PC-3 (cell line): Measurements from ENCODE around the gene PPP1R12B. TPM values are rescaled to one million over a fixed set of nuclear protein-coding genes. Genes with fewer than 3 reads are reported as not detected.
"Not testable (repeated sequence)": the region's sequence is repeated elsewhere in the genome, so short reads cannot be mapped to it uniquely, and the experiment has no call there.

Experiments used
- ATAC-seq: fragments of 200-7000 bp; cut with Tn5 transposase; 2 replicates; pipeline ENCODE4 v1.9.1; 2020; ENCODE audit warnings: mild to moderate bottlenecking, moderate library complexity
- BruUV-seq: library from RNA; stranded (reverse); fragments of 400-500 nt; replicated peaks from 2 replicates; lab custom pipeline; 2021; lab: Mats Ljungman, UMichigan
- CTCF ChIA-PET: fragments of 300-600 bp; sonication (Branson Sonifier 250); formaldehyde crosslinking; loops from one replicate; lab custom pipeline; 2022; ENCODE audit warnings: antibody characterized with exemption; lab: Charles Lee
- POLR2A ChIA-PET: fragments of 300-600 bp; sonication (Branson Sonifier 250); formaldehyde crosslinking; loops from one replicate; lab custom pipeline; 2022; ENCODE audit warnings: antibody characterized with exemption; ENCODE audit not compliant: unreplicated experiment; lab: Charles Lee
- DNase-seq: peaks from one replicate; pipeline ENCODE4 v3.0.0-alpha.2; 2015
- H2AFZ ChIP-seq: fragments of 300-600 bp; sonication (generic); 2 replicates; pipeline ENCODE4 v1.6.0; 2016; ENCODE audit warnings: antibody characterized with exemption, low read length
- H3F3A ChIP-seq: fragments of 300-600 bp; sonication (generic); one replicate; pipeline ENCODE4 v1.6.0; 2017; ENCODE audit warnings: antibody characterized with exemption, low read length, control low read depth, mild to moderate bottlenecking; ENCODE audit not compliant: unreplicated experiment
- H3K27ac ChIP-seq: fragments of 300-600 bp; sonication (generic); 2 replicates; pipeline ENCODE4 v1.5.1; 2016; ENCODE audit warnings: mild to moderate bottlenecking, low read length
- H3K27me3 ChIP-seq: fragments of 300-600 bp; sonication (generic); 2 replicates; pipeline ENCODE4 v1.6.1; 2016; ENCODE audit warnings: low read length, mixed read lengths
- H3K36me3 ChIP-seq: fragments of 300-600 bp; sonication (generic); 2 replicates; pipeline ENCODE4 v1.6.1; 2016; ENCODE audit warnings: low read depth, mixed run types, low read length, mixed read lengths
- H3K4me1 ChIP-seq: fragments of 300-600 bp; sonication (generic); 2 replicates; pipeline ENCODE4 v1.5.1; 2016; ENCODE audit warnings: low read length; ENCODE audit not compliant: insufficient read depth
- H3K4me2 ChIP-seq: fragments of 300-600 bp; sonication (generic); 2 replicates; pipeline ENCODE4 v1.6.0; 2016; ENCODE audit warnings: low read length
- H3K4me3 ChIP-seq: fragments of 300-600 bp; sonication (generic); 2 replicates; pipeline ENCODE4 v1.5.1; 2016; ENCODE audit warnings: mild to moderate bottlenecking, low read length, mixed read lengths
- H3K79me2 ChIP-seq: fragments of 300-600 bp; sonication (generic); 2 replicates; pipeline ENCODE4 v1.6.1; 2017; ENCODE audit warnings: low read length, mixed read lengths
- H3K9ac ChIP-seq: fragments of 300-600 bp; sonication (generic); 2 replicates; pipeline ENCODE4 v1.6.0; 2016; ENCODE audit warnings: mild to moderate bottlenecking, low read length
- H3K9me2 ChIP-seq: fragments of 300-600 bp; sonication (generic); replicated peaks from 2 replicates; pipeline ENCODE4 v1.6.1; 2016; ENCODE audit warnings: mixed run types, low read length, mixed read lengths
- H3K9me3 ChIP-seq: fragments of 300-600 bp; sonication (generic); 2 replicates; pipeline ENCODE4 v1.6.1; 2016; ENCODE audit warnings: low read length, mixed read lengths
- H4K20me1 ChIP-seq: fragments of 300-600 bp; sonication (generic); 2 replicates; pipeline ENCODE4 v1.6.1; 2016; ENCODE audit warnings: low read length, mixed read lengths
- EZH2 ChIP-seq: fragments of 300-600 bp; sonication (generic); IDR thresholded peaks from one replicate; pipeline ENCODE4 v1.6.1; 2017; ENCODE audit warnings: antibody characterized with exemption, mild to moderate bottlenecking, low read length; ENCODE audit not compliant: unreplicated experiment
- EZH2phosphoT487 ChIP-seq: fragments of 300-600 bp; sonication (generic); IDR thresholded peaks from 2 replicates; pipeline ENCODE4 v1.6.1; 2018; ENCODE audit warnings: mild to moderate bottlenecking, antibody characterized with exemption, low read length, borderline replicate concordance
- intact Hi-C: fragments of 100-400 bp; cut with micrococcal nuclease; formaldehyde crosslinking; loops from 2 replicates; pipeline ENCODE4 v1.9.0; 2023
- total RNA-seq: library from RNA; depleted of rRNA; stranded (reverse); fragments of >200 nt; gene quantifications from 2 replicates; pipeline ENCODE4 v1.2.3, GENCODE V29; 2014
- TF ChIP-seq, protein P1 (sequence below): fragments of 300-600 bp; sonication (generic); conservative IDR thresholded peaks from 2 replicates; pipeline ENCODE4 v1.5.1; 2017; ENCODE audit warnings: antibody characterized with exemption, low read depth, mild to moderate bottlenecking, low read length

The PPP1R12B gene
- total RNA-seq, 1 experiment from 2014 or later, result 2.0 TPM

DNA sequence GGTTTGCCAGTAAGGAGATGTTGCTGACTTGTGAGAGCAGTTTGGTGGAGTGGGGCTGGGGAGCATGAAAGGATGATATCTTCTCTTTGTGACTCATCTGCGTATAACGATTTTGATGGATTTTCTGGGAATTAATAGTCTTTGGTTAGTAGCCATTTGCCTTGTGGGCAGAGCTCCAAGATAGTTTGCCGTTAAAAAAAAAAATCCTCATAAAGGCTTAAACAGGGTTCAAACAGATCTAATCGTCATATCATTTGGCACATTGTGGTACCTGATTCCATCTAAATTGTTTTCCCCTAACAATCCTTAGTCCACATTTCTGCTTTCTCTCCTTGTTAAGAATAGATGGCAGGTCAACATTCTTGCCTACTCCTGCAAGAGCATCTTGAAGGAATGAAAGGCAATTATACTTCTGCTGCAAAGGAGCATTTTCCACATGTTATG is 168.0 kb downstream of the PPP1R12B start:
- TF ChIP-seq EZH2 (no peak), EZH2phosphoT487 (no peak)
- TF ChIP-seq, protein P1, sequence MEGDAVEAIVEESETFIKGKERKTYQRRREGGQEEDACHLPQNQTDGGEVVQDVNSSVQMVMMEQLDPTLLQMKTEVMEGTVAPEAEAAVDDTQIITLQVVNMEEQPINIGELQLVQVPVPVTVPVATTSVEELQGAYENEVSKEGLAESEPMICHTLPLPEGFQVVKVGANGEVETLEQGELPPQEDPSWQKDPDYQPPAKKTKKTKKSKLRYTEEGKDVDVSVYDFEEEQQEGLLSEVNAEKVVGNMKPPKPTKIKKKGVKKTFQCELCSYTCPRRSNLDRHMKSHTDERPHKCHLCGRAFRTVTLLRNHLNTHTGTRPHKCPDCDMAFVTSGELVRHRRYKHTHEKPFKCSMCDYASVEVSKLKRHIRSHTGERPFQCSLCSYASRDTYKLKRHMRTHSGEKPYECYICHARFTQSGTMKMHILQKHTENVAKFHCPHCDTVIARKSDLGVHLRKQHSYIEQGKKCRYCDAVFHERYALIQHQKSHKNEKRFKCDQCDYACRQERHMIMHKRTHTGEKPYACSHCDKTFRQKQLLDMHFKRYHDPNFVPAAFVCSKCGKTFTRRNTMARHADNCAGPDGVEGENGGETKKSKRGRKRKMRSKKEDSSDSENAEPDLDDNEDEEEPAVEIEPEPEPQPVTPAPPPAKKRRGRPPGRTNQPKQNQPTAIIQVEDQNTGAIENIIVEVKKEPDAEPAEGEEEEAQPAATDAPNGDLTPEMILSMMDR, result no peak

DNA sequence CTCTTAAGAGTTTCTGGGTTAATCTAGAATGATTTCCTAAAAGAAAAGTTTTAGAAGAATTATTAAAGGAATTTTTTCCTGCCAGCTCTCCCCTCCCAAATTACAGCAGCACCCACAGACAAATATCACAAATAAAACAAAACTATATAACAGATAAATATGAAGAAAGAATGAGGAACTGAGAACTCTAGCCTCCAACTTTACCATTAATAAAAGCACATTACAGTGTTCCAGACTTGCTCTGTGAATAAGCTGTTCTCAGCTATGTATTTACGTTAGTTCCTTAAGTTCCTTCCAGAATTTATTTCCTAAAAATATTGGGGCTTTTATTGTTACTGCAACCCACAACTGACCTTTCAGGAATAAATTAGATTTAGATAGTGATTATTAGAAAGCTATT is 168.6 kb downstream of the PPP1R12B start:
- H3F3A ChIP-seq, H3K9ac ChIP-seq: not testable (repeated sequence)

More for the DNA sequence above, 168.0 kb downstream of the PPP1R12B start:
- CTCF ChIA-PET, result no interaction called here
- Histone ChIP-seq H3K4me3 (no peak overlapping the region), H3K79me2 (no peaks in the 10 kb centered on the region), H3F3A (no peaks in the 10 kb centered on the region), H3K9me2 (no peaks in the 10 kb centered on the region), H3K9me3 (no peaks in the 10 kb centered on the region), H2AFZ (no peak overlapping the region), H3K9ac (no peak overlapping the region), H4K20me1 (no peaks in the 10 kb centered on the region), H3K4me1 (no peaks in the 10 kb centered on the region), H3K27ac (no peak overlapping the region), H3K36me3 (no peaks in the 10 kb centered on the region), H3K4me2 (no peak overlapping the region), H3K27me3 (no peaks in the 10 kb centered on the region)
- POLR2A ChIA-PET, result no interaction called here
- intact Hi-C loops, result loop anchor here (5.0 kb wide), 1 partner anchor 36 kb away; no protein-coding TSS in a partner anchor
- no peak for DNase-seq
- no TSS peak for BruUV-seq
- no peak for ATAC-seq

DNA sequence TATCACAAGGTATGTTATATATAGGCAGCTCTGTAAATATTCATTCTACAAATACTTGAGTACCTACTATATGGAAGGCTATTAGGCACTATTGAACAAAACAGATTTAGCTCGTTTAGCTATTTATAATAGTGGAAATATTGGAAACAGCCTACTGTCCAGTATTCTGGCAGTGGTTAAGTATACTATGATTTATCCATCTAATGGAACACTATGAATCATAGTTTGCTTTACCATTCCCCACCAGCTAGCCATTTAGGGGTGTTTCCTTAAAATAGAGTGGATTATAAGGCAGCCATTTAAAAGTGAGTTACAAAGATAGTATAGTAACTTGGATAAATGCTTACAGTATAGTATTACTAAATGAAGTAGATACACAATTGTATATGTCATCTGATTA is 169.7 kb downstream of the PPP1R12B start:
- DNase-seq, H3K79me2 ChIP-seq, H3K9me2 ChIP-seq, H3K4me3 ChIP-seq, H3K27ac ChIP-seq, H4K20me1 ChIP-seq, H2AFZ ChIP-seq, H3F3A ChIP-seq, POLR2A ChIA-PET, CTCF ChIA-PET, H3K9ac ChIP-seq, H3K36me3 ChIP-seq, BruUV-seq, H3K4me1 ChIP-seq, H3K27me3 ChIP-seq, H3K4me2 ChIP-seq, H3K9me3 ChIP-seq: not testable (repeated sequence)
- peak; percentile 61 for ATAC-seq
- intact Hi-C loops, result loop anchor here (5.0 kb wide), 1 partner anchor 34 kb away; no protein-coding TSS in a partner anchor

More for the DNA sequence above, 168.6 kb downstream of the PPP1R12B start:
- BruUV-seq, H3K27me3 ChIP-seq, H3K9me3 ChIP-seq, POLR2A ChIA-PET, H2AFZ ChIP-seq, ATAC-seq, DNase-seq, H3K27ac ChIP-seq, H3K36me3 ChIP-seq, H3K4me2 ChIP-seq, H3K4me3 ChIP-seq, H3K4me1 ChIP-seq, H4K20me1 ChIP-seq, H3K79me2 ChIP-seq, H3K9me2 ChIP-seq: not testable (repeated sequence)
- CTCF ChIA-PET, result interaction anchor here (0.7 kb wide), 1 partner anchor 206 kb away, joined by 3 read pairs; no protein-coding TSS in a partner anchor
- intact Hi-C loops, result loop anchor here (5.0 kb wide), 1 partner anchor 35 kb away; no protein-coding TSS in a partner anchor

DNA sequence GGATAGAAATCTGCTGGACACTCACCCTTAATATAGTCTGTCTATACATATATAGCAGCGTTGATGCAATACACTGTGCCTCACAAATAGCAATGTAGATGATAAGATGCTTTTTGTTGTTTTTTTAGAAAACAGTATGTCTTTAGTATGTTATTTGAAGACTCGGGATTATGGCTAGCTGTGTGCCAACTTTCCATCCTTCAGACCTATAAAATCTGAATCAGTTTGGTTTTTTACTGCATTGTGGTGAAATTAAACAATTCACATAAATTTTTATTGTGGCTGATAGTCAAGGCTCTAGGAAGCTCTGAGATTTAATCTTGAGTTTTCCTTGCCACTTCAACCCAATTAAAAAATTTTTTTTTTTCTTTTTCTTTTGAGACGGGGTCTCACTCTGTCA is 170.4 kb downstream of the PPP1R12B start:
- H3K9me2 ChIP-seq, H3K36me3 ChIP-seq, CTCF ChIA-PET, H2AFZ ChIP-seq, H3K4me1 ChIP-seq, DNase-seq, H4K20me1 ChIP-seq, H3K27me3 ChIP-seq, H3F3A ChIP-seq, H3K9me3 ChIP-seq, H3K4me3 ChIP-seq, H3K4me2 ChIP-seq, BruUV-seq, H3K27ac ChIP-seq, H3K9ac ChIP-seq, H3K79me2 ChIP-seq: not testable (repeated sequence)
- POLR2A ChIA-PET, result interaction anchor here (0.7 kb wide), 1 partner anchor 1790 kb away, joined by 8 read pairs; no protein-coding TSS in a partner anchor
- peak; percentile 31 for ATAC-seq
- intact Hi-C loops, result loop anchor here (5.0 kb wide), 1 partner anchor 33 kb away; no protein-coding TSS in a partner anchor

DNA sequence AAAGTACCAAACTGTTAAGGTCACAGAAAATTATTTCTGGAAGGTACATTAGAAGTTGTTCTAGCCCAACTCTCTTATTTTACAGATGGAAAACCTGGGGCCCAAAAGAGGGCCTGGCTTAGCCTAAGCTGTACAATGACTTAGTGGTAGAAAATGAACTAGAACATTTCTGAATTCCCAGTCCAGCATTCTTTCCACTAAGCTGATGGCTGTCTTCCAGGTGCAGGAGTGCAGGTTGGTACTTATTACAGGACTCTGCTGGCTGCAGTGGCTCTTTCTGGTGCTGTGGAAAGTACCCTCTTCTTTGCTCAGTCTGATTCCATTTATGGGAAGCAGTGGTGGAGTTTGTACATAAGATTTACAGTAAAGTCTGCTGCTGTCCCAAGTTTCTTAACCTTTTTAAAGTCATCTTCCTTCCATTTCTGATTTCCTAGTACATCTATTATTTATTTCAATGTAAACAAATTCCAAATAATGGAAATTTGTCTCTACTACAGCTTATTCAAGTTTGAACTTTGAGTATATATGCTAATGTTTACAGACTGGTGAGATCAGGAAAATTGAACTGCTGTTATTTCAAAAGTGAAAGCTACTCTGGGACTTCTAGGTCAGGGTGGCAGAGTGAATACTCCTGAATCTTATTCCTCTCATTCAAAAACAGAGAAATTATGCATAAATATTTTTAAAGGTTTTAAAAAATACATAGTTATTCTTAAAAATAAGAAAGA is 171.8 kb downstream of the PPP1R12B start:
- H3K27me3 ChIP-seq, H2AFZ ChIP-seq, POLR2A ChIA-PET, H3K9me3 ChIP-seq, BruUV-seq, ATAC-seq, H3K4me1 ChIP-seq, H3K4me3 ChIP-seq, H3K4me2 ChIP-seq, DNase-seq, CTCF ChIA-PET, H3K27ac ChIP-seq, H3K9ac ChIP-seq, H3K9me2 ChIP-seq, H3K79me2 ChIP-seq, H3K36me3 ChIP-seq, H3F3A ChIP-seq, H4K20me1 ChIP-seq, intact Hi-C loops: not testable (repeated sequence)
